Karpas-422 (cell line): ENCODE data around the gene MUC5AC. TPM values are rescaled to one million over a fixed set of nuclear protein-coding genes. Genes with fewer than 3 reads are reported as not detected.

Source experiments
- DNase-seq: peaks from one replicate; pipeline ENCODE4 v3.0.0-alpha.2; 2015
- H2AFZ ChIP-seq: fragments of 200-600 bp; sonication (generic); 2 replicates; pipeline ENCODE4 v1.6.1; 2014; ENCODE audit warnings: antibody characterized with exemption, low read length, mixed read lengths
- H3K27ac ChIP-seq: fragments of 200-600 bp; sonication (generic); 2 replicates; pipeline ENCODE4 v1.5.1; 2014; ENCODE audit warnings: mild to moderate bottlenecking, low read length, moderate library complexity
- H3K27me3 ChIP-seq: fragments of 200-600 bp; sonication (generic); 2 replicates; pipeline ENCODE4 v1.6.1; 2014; ENCODE audit warnings: low read length, mixed read lengths
- H3K36me3 ChIP-seq: fragments of 200-600 bp; sonication (generic); 2 replicates; pipeline ENCODE4 v1.6.1; 2014; ENCODE audit warnings: low read length, mixed read lengths; ENCODE audit not compliant: insufficient read depth
- H3K4me1 ChIP-seq: fragments of 200-600 bp; sonication (generic); 2 replicates; pipeline ENCODE4 v1.6.1; 2014; ENCODE audit warnings: mild to moderate bottlenecking, low read length, mixed read lengths
- H3K4me2 ChIP-seq: fragments of 200-600 bp; sonication (generic); 2 replicates; pipeline ENCODE4 v1.6.1; 2014; ENCODE audit warnings: low read length, low read depth, mild to moderate bottlenecking; ENCODE audit not compliant: poor library complexity, severe bottlenecking
- H3K4me3 ChIP-seq: fragments of 200-600 bp; sonication (generic); 2 replicates; pipeline ENCODE4 v1.5.1; 2014; ENCODE audit warnings: mild to moderate bottlenecking, antibody characterized with exemption, low read length, mixed read lengths
- H3K79me2 ChIP-seq: fragments of 200-600 bp; sonication (generic); 2 replicates; pipeline ENCODE4 v1.6.1; 2014; ENCODE audit warnings: mild to moderate bottlenecking, low read length, mixed read lengths
- H3K9ac ChIP-seq: fragments of 200-600 bp; sonication (generic); 2 replicates; pipeline ENCODE4 v1.6.0; 2014; ENCODE audit warnings: low read length
- H3K9me2 ChIP-seq: fragments of 200-600 bp; sonication (generic), shearing (Covaris generic); replicated peaks from 2 replicates; pipeline ENCODE4 v1.6.0; 2014; ENCODE audit warnings: mild to moderate bottlenecking, low read length, moderate library complexity; ENCODE audit not compliant: insufficient read depth
- H3K9me3 ChIP-seq: fragments of 300-700, 200-600 bp; sonication (generic); 2 replicates; pipeline ENCODE4 v1.6.1; 2014; ENCODE audit warnings: low read length, mixed read lengths
- H4K20me1 ChIP-seq: fragments of 200-600 bp; sonication (generic); 2 replicates; pipeline ENCODE4 v1.6.1; 2014; ENCODE audit warnings: mild to moderate bottlenecking, antibody characterized with exemption, low read length, low read depth; ENCODE audit not compliant: insufficient read depth
- total RNA-seq: library from RNA; depleted of rRNA; stranded (reverse); fragments of >200 nt; shearing (Covaris generic); gene quantifications from 2 replicates; pipeline ENCODE4 v1.2.3, GENCODE V29; 2014; ENCODE audit warnings: low replicate concordance

Gene MUC5AC
- total RNA-seq, 1 experiment from 2014 or later = not detected

DNA sequence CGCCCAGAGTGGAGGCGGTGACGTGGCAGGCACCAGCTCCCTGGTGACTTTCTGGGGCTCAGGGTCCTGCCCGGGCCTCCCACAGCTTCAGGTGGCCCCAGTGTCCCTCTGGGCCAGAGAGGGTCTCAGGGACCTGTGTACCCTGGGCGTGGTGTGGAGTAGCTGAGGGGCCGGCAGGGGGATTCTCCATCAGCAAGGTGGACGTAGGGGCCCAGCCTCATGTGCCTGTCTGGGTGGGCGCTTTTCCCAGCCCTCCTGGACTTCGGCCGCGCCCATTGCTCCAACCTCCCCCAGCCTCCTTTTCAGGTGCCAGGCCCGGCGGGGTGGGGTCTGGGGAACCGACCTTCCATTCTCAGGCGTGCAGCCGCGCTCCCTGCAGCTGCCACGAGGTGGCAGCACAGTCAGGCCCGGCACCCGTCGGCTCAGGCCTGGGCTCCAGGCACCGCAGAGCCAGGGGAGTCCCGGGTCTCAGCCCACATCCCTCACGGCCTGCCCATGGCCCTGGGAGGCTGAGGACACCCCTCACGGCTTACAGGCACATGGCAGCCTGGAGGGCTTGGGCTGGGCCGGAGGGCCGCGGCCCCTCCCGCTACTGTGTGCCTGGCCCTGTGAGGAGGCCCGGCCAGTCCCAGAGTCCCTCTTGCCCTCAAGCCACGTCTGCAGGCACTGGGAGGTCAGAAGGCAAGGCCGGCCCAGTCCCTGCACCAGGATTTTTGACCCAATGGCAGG, 45.2 kb downstream of the MUC5AC start:
- Histone ChIP-seq H3K27me3 (no peaks in the 10 kb centered on the region), H3K9me2 (no peaks in the 10 kb centered on the region), H3K4me3 (no peak overlapping the region), H2AFZ (no peak overlapping the region), H3K79me2 (no peaks in the 10 kb centered on the region), H3K4me2 (no peak overlapping the region), H3K36me3 (no peaks in the 10 kb centered on the region), H3K9ac (no peak overlapping the region), H3K9me3 (no peaks in the 10 kb centered on the region), H4K20me1 (0 out of 2 replicates have a peak, but pooled peaks cover 4% of the 10 kb centered on the region), H3K4me1 (no peaks in the 10 kb centered on the region), H3K27ac (no peak overlapping the region)
- peak; percentile 83 for DNase-seq

DNA sequence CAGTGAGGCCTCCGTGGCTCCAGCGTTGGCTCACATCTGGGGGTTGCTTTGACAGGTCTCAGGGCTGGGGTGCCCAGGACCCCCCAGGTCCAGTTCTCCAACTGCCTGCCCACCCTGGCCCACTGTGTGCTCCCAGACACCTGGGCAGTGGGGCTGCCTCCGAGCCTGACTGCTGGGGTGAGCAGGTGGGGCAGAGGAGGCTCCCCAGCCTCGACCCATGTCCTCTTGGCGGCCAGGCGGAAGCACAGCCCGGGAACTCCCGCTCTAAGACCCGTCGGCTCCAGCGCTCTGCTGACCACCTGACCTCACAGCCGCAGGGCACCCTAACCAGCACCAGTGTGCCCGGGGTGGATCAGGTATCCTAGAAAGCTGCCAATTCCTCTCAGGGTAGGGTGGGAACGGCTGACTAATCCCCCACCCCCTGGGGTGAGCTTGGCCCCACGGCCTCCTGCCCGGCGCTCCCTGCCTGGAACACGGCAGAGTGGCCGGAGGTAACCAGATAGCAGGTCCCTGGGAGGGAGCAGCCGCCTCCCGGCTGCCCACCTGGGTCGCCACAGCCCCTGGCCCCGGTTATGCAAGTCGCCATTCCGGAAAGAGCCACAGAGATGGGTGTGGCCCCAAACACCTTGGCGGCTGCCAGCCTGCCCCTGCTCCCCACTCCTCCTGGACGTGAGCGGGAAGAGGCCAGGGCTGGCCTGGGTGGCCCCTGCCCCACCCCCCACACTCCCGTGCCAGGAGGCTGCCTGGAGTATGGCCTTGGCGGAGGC, 45.9 kb downstream of the MUC5AC start:
- Histone ChIP-seq H2AFZ (no peak overlapping the region), H3K27me3 (no peaks in the 10 kb centered on the region), H3K4me2 (no peak overlapping the region), H3K9ac (no peak overlapping the region), H3K79me2 (no peaks in the 10 kb centered on the region), H4K20me1 (0 out of 2 replicates have a peak, but pooled peaks cover 4% of the 10 kb centered on the region), H3K4me1 (no peaks in the 10 kb centered on the region), H3K27ac (no peak overlapping the region), H3K9me3 (no peaks in the 10 kb centered on the region), H3K9me2 (no peaks in the 10 kb centered on the region), H3K4me3 (no peak overlapping the region), H3K36me3 (no peaks in the 10 kb centered on the region)
- DNase-seq = no peak

DNA sequence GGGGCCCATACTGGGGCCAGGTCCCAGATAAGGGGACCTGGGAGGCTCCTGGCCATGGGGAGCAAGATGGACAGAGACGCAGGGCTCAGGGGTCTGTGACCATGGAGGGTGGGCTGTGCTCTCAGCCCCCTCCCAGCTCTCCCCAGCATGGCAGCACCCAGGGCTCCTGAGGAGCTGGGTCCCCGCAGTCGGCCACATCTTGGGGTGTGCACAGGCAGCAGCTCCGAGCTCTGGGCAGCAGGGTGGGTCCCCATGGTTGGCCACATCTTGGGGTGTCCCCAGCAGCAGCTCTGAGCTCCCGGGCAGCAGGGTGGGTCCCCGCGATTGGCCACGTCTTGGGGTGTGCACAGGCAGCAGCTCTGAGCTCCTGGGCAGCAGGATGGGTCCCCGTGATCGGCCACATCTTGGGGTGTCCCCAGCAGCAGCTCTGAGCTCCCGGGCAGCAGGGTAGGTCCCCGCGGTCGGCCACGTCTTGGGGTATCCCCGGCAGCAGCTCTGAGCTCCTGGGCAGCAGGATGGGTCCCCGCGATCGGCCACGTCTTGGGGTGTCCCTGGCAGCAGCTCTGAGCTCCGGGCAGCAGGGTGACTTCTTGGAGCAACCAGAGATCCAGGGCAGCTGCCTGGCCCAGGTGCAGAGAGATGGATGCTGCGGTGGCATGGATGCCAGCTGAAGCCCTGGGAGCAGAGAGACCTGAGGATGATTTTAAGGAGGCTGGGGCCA, 46.8 kb downstream of the MUC5AC start:
- no peak overlapping the region for H3K27ac ChIP-seq
- H3K9me3 ChIP-seq = no peaks in the 10 kb centered on the region
- H3K9ac ChIP-seq = no peak overlapping the region
- no peaks in the 10 kb centered on the region for H3K79me2 ChIP-seq
- no peak overlapping the region for H3K4me2 ChIP-seq
- no peaks in the 10 kb centered on the region for H3K4me1 ChIP-seq
- H4K20me1 ChIP-seq = 0 out of 2 replicates have a peak, but pooled peaks cover 4% of the 10 kb centered on the region
- DNase-seq = no peak
- no peaks in the 10 kb centered on the region for H3K36me3 ChIP-seq
- no peak overlapping the region for H2AFZ ChIP-seq
- no peak overlapping the region for H3K4me3 ChIP-seq
- H3K27me3 ChIP-seq = no peaks in the 10 kb centered on the region
- H3K9me2 ChIP-seq = no peaks in the 10 kb centered on the region

DNA sequence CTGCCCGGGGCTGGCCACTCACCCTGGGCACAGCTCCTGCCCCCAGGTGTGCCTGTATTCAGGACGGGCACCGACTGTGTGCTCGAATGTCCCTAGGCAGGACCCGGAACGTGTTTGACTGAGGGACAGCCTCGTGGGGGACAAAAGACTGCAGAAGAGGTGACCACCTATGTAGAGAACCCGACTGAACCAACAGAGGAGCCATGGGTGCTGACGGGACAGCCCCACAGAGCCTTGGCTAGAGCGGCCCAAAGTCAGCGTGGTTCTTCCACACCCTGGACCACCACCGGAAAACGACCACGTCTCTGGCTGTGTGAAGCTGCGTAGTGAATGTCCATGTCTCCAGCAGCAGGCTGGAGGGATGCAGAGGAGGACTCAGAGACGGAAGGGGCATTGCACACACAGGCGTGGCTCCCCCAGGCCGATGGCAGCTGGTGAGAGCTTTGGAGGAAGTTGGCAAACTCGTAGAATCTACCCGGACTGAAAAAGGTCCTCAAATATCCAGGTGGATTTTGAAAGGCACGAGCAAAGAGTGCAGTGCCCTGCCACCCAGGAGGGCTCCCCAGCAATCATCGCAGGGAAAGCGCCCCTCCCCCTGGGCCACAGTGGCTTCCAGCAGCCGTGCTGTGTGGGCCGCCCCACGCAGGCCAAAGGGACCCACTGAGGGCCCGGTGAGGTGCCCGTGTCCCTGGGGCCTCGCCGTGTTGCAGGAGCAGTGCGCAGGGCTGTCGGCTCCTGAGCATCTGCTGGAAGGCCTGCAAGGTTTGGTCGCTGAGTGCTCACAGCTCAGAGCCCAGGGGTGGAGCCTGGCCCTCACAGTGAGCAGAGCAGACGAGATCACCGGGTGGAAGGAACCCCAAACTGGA, 47.6 kb downstream of the MUC5AC start:
- 0 out of 2 replicates have a peak, but pooled peaks cover 4% of the 10 kb centered on the region for H4K20me1 ChIP-seq
- H3K4me2 ChIP-seq = no peak overlapping the region

DNA sequence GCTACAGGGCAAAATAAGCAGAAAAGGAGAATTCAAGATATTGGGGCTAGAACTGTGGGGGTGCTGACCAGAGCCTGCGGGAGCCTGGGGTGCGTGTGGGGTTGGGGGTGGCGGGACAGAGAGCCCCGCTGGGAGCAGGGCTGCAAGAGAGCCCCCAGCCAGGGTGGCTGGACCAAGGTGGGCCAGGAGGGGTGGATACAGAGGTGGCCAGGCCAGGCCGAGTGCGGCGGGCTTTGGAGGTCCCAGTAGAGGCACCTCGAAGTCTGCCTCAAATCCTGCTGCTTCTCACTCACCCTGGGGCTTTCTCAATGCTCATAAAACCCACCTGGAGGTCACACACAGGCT, 48.2 kb downstream of the MUC5AC start:
- DNase-seq = no peak
- H3K9me2 ChIP-seq = no peaks in the 10 kb centered on the region
- H2AFZ ChIP-seq = no peak overlapping the region
- H3K4me2 ChIP-seq = no peak overlapping the region
- H3K4me1 ChIP-seq = no peaks in the 10 kb centered on the region
- H3K9me3 ChIP-seq = no peaks in the 10 kb centered on the region
- no peak overlapping the region for H3K27ac ChIP-seq
- H3K27me3 ChIP-seq = no peaks in the 10 kb centered on the region
- no peak overlapping the region for H3K9ac ChIP-seq
- 0 out of 2 replicates have a peak, but pooled peaks cover 4% of the 10 kb centered on the region for H4K20me1 ChIP-seq
- H3K36me3 ChIP-seq = no peaks in the 10 kb centered on the region
- no peak overlapping the region for H3K4me3 ChIP-seq
- H3K79me2 ChIP-seq = no peaks in the 10 kb centered on the region

More for the DNA sequence above, 47.6 kb downstream of the MUC5AC start:
- Histone ChIP-seq H3K79me2 (no peaks in the 10 kb centered on the region), H3K4me1 (no peaks in the 10 kb centered on the region), H3K27me3 (no peaks in the 10 kb centered on the region), H3K9me2 (no peaks in the 10 kb centered on the region), H2AFZ (no peak overlapping the region), H3K9ac (no peak overlapping the region), H3K27ac (no peak overlapping the region), H3K4me3 (no peak overlapping the region), H3K9me3 (no peaks in the 10 kb centered on the region), H3K36me3 (no peaks in the 10 kb centered on the region)
- DNase-seq = no peak

DNA sequence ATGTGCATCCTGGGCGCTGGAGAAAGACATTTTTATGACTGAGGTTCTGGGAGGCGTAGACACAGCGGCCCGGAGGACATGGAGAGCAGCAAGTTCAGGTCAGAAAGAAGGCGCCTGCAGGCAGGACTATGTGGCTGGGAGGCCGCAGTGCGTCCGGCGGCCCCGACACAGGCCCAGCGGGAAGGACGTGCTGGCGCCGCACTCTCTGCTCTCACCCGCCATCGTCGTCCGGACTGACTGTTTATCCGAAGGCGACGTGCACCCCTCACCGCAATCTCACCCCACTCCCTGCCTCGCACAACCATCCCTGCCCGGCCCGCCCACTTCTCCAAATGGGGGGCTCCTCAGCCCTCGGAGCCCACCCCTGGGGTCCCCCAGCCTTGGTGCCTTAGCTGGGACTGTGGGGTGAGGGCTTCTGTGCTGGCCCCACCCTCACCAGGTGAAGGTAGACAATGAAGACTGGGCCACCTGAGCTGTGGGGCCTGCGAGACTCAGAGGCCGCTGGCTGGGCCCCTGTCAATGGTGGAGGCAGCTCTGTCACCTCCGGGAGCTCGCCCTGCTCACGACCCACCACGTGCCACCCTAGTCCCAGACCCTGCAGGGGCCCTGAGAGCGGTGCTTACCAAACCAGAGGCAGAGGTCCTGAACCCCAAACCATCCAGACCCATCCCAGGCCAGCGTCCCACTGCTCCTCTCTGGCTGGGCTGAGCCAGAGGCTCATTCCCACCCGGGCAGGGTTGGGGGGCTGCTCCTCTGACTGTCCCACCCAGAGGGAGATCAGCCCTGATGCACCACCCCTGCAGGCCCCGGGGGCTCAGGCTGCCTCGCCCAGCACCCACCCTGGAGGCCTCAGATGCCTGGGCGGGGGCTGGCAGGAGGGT, 48.9 kb downstream of the MUC5AC start:
- Histone ChIP-seq H4K20me1 (0 out of 2 replicates have a peak, but pooled peaks cover 4% of the 10 kb centered on the region), H3K4me1 (no peaks in the 10 kb centered on the region), H3K4me2 (no peak overlapping the region), H2AFZ (no peak overlapping the region), H3K27me3 (no peaks in the 10 kb centered on the region), H3K79me2 (no peaks in the 10 kb centered on the region), H3K36me3 (no peaks in the 10 kb centered on the region), H3K4me3 (no peak overlapping the region), H3K27ac (no peak overlapping the region), H3K9me3 (no peaks in the 10 kb centered on the region), H3K9me2 (no peaks in the 10 kb centered on the region), H3K9ac (no peak overlapping the region)
- no peak for DNase-seq

DNA sequence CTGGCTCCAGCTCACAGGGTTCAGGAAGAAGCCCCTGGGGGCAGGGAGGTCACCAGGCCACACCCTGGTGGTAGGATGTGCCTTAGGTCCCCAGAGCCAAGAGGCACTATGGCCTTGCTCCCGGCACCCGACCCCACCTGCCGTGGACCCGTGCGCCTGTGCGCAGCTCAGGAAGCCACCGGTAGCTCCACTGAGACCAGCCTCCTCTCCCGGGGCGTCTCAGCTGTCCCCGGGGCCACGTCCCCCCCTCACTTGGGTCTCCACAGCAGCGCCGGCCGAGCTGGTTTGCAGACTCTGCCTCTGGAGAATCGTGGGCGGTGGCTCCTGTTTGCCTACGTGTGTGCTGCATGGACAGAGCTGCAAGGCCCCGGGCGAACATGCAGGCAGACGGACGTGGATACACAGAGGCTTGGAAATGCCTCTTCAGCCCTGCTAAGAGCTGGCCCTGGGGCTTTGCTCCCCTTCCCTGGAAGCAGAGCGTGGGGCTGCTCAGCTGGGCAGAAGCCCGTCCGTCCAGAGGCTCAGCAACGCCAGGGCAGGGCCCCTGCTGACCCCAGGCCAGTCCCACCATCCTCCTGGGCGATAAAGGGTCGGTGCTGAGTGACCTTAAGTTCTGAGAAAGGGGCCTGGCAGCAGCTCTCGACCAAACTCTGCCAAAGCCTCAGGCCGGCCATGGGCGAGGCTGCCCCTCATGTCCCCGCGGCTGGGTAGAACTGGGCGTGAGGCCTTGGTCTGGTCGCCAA, 49.8 kb downstream of the MUC5AC start:
- Histone ChIP-seq H3K9me2 (no peaks in the 10 kb centered on the region), H3K27me3 (no peaks in the 10 kb centered on the region), H3K4me1 (no peaks in the 10 kb centered on the region), H3K36me3 (no peaks in the 10 kb centered on the region), H3K9me3 (no peaks in the 10 kb centered on the region), H2AFZ (no peak overlapping the region), H3K9ac (no peak overlapping the region), H3K79me2 (no peaks in the 10 kb centered on the region), H3K4me3 (no peak overlapping the region), H3K4me2 (no peak overlapping the region), H4K20me1 (0 out of 2 replicates have a peak, but pooled peaks cover 4% of the 10 kb centered on the region), H3K27ac (no peak overlapping the region)
- no peak for DNase-seq
